Activated B cell treated with CpG ODN at 0.5 μM for 24 hours (primary cell): Measurements from ENCODE around the gene TPM4. TPM values are rescaled to one million over a fixed set of nuclear protein-coding genes. Genes with fewer than 3 reads are reported as not detected.

Experiments
- ATAC-seq: fragments of 200-7000 bp; cut with Tn5 transposase; one replicate; pipeline ENCODE4 v1.10.0; 2021; ENCODE audit warnings: low read depth, mild to moderate bottlenecking, moderate library complexity
- CTCF ChIA-PET: fragments of 350-600 bp; sonication (Branson Sonifier 250); formaldehyde crosslinking; loops from one replicate; lab custom pipeline; 2021; ENCODE audit warnings: antibody characterized with exemption; lab: Charles Lee
- POLR2A ChIA-PET: fragments of 350-600 bp; sonication (Branson Sonifier 250); formaldehyde crosslinking; loops from one replicate; lab custom pipeline; 2021; ENCODE audit warnings: antibody characterized with exemption; lab: Charles Lee
- DNase-seq: peaks from one replicate; pipeline ENCODE4 v3.0.0; 2022
- H3K27ac Mint-ChIP-seq: one replicate; pipeline ENCODE4 v1.8.0; 2020; ENCODE audit warnings: mixed read lengths
- H3K27me3 Mint-ChIP-seq: one replicate; pipeline ENCODE4 v1.8.0; 2021; ENCODE audit warnings: mixed read lengths
- H3K36me3 Mint-ChIP-seq: one replicate; pipeline ENCODE4 v1.8.0; 2021; ENCODE audit warnings: low read depth, mixed read lengths
- H3K4me1 Mint-ChIP-seq: one replicate; pipeline ENCODE4 v1.8.0; 2021; ENCODE audit warnings: mixed read lengths
- H3K4me3 Mint-ChIP-seq: one replicate; pipeline ENCODE4 v1.8.0; 2020; ENCODE audit warnings: mild to moderate bottlenecking, mixed read lengths
- H3K9me3 Mint-ChIP-seq: one replicate; pipeline ENCODE4 v1.8.0; 2020; ENCODE audit warnings: mixed read lengths
- intact Hi-C: fragments of 100-400 bp; cut with micrococcal nuclease; formaldehyde crosslinking; loops from one replicate; pipeline ENCODE4 v1.15.1; 2024
- total RNA-seq: library from RNA; stranded (reverse); gene quantifications from 2 replicates; pipeline ENCODE4 v1.2.3, GENCODE V29; 2022
- TF ChIP-seq, protein P1 (sequence below): fragments of 200-600 bp; IDR thresholded peaks from one replicate; pipeline ENCODE4 v1.8.0; 2022; ENCODE audit warnings: antibody characterized with exemption, mild to moderate bottlenecking

Gene TPM4
- total RNA-seq, 1 donor from 2014 or later: 257 TPM

DNA sequence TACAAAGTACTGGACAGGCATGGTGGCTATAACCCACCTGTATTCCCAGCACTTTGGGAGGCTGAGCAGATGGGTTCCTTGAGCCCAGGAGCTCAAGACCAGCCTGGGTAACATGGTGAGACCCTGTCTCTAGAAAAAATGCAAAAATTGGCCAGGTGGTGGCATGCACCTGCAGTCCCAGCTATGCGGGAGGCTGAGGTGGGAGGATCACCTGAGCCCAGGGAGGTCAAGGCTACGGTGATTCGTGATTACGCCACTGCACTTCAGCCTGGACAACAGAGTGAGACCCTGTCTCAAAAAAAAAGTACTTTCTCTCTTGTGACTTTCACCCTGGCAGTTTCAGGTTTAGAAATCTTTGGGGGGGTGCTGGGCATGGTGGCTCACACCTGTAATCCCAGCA lies 24.2 kb downstream of the TPM4 start:
- Mint-ChIP-seq H3K4me3 (no peak overlapping the region), H3K4me1 (peaks cover 25% of the 10 kb centered on the region), H3K27me3 (no peaks in the 10 kb centered on the region), H3K9me3 (no peaks in the 10 kb centered on the region), H3K27ac (no peak overlapping the region), H3K36me3 (peaks cover 74% of the 10 kb centered on the region)
- intact Hi-C loops: no loop called here
- ChIA-PET POLR2A (interaction anchor here (0.6 to 2.2 kb wide), 5 partner anchors 9 to 262 kb away, joined by 3 to 12 read pairs (median 6); no protein-coding TSS in a partner anchor), CTCF (no interaction called here)
- no peak for ATAC-seq
- TF ChIP-seq, protein P1, sequence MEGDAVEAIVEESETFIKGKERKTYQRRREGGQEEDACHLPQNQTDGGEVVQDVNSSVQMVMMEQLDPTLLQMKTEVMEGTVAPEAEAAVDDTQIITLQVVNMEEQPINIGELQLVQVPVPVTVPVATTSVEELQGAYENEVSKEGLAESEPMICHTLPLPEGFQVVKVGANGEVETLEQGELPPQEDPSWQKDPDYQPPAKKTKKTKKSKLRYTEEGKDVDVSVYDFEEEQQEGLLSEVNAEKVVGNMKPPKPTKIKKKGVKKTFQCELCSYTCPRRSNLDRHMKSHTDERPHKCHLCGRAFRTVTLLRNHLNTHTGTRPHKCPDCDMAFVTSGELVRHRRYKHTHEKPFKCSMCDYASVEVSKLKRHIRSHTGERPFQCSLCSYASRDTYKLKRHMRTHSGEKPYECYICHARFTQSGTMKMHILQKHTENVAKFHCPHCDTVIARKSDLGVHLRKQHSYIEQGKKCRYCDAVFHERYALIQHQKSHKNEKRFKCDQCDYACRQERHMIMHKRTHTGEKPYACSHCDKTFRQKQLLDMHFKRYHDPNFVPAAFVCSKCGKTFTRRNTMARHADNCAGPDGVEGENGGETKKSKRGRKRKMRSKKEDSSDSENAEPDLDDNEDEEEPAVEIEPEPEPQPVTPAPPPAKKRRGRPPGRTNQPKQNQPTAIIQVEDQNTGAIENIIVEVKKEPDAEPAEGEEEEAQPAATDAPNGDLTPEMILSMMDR: no peak
- DNase-seq: no peak

DNA sequence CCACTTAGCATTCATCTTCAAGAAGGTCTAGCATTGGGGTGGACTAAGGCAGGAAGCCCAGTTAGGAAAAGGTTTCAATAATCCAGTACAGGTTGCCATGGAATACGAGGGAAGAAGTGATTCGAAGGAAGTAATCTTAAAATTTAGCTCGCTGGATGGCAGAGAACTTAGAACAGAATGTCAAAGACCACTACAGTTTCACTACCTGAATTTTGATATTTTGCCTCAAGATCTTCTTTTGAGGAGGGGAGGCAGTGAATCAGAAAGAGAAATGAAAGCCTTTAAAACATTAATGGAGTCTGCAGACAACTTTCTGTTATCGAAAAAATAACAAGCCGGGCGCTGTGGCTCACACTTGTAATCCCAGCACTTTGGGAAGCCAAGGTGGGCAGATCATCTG lies 28.4 kb downstream of the TPM4 start:
- intact Hi-C loops: no loop called here
- POLR2A ChIA-PET: interaction anchor here (0.6 to 3.4 kb wide), 15 partner anchors 10 to 635 kb away, joined by 3 to 20 read pairs (median 5); partner anchors contain the start of genes HSH2D and TPM4
- TF ChIP-seq, protein P1: no peak
- CTCF ChIA-PET: interaction anchor here (0.8 to 1.2 kb wide), 3 partner anchors 40 to 67 kb away, joined by 3 to 5 read pairs (median 4); no protein-coding TSS in a partner anchor
- no peak for DNase-seq
- H3K36me3 Mint-ChIP-seq: peaks cover 41% of the 10 kb centered on the region
- peak overlapping the region; percentile 61 for H3K4me3 Mint-ChIP-seq
- no peaks in the 10 kb centered on the region for H3K27me3 Mint-ChIP-seq
- peak overlapping the region; percentile 91 for H3K27ac Mint-ChIP-seq
- H3K4me1 Mint-ChIP-seq: peaks cover 29% of the 10 kb centered on the region
- H3K9me3 Mint-ChIP-seq: no peaks in the 10 kb centered on the region
- peak; percentile 66 for ATAC-seq

DNA sequence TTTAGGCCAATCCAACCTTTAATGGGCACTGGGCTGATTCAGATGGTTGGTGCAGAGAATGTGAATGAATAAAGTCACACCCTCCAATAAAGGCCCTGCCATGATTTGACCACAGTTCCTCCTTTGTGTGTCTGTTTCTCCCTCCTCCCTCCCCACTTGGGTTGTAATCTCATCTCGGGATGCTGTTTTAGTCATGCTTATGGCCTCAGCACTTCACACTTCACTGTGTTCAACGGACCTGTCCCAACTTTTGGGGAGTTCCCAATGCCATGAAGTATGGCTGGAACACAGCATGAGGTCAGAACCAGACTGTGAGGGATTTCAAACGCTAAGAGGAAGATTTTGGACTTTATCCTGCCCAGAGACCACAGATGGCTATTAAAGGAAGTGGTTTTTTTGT lies 29.8 kb downstream of the TPM4 start:
- peaks cover 29% of the 10 kb centered on the region for H3K36me3 Mint-ChIP-seq
- H3K27me3 Mint-ChIP-seq: no peaks in the 10 kb centered on the region
- ChIA-PET POLR2A (interaction anchor here (1.0 to 3.4 kb wide), 3 partner anchors 11 to 35 kb away, joined by 4 to 20 read pairs (median 18); no protein-coding TSS in a partner anchor), CTCF (interaction anchor here (0.7 kb wide), 1 partner anchor 20 kb away, joined by 4 read pairs; no protein-coding TSS in a partner anchor)
- H3K9me3 Mint-ChIP-seq: no peaks in the 10 kb centered on the region
- H3K4me3 Mint-ChIP-seq: no peak overlapping the region
- peaks cover 31% of the 10 kb centered on the region for H3K4me1 Mint-ChIP-seq
- peak overlapping the region; percentile 77 for H3K27ac Mint-ChIP-seq
- intact Hi-C loops: no loop called here
- no peak for ATAC-seq
- no peak for DNase-seq
- TF ChIP-seq, protein P1: no peak

DNA sequence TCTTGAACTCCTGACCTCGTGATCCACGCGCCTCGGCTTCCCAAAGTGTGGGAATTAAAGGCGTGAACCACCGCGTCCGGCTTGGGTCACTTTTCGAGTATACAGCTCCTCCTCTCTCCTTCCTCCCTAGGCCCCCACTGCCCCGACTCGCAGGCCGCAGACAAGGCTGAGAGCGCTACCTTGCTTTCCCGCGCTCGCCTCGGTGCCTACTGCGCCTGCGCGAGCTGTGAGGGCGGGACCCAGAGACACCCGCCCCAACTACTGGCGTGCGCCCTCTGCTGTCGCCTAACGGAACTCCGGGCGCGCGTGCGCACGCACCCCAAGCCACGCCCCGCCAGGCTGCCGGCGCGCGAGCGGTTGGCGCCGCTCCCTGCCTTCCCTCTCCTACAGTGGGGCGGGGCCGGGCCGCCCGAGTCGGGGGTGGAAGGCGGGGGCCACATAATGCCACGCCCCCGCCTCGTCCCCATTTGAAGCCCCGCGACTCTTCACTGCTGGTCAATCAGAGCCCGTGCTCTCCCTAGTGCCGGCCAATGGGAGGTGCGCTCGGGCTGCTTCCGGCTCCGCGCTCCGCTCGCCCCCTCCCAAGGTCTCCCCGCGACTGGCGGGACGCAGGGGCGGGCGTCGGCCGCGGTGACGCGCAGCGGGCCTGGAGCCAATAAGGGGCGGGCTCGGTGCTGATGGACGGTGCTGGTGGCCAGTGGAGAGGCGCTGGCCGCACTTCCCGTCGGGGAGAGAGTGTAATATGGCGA lies 35.0 kb downstream of the TPM4 start, which contains the start of gene RAB8A:
Gene RAB8A, plus strand, starts transcription at position 730 of the 749 bp plus-strand sequence. Its CDS starts 13 bp downstream, at position 743.
- DNase-seq: peak; percentile 100
- Mint-ChIP-seq H3K4me1 (peaks cover 46% of the 10 kb centered on the region), H3K9me3 (no peaks in the 10 kb centered on the region), H3K36me3 (peaks cover 35% of the 10 kb centered on the region), H3K27ac (peak within 1 kb of the TSS; percentile 97), H3K27me3 (no peaks in the 10 kb centered on the region), H3K4me3 (peak within 1 kb of the TSS; percentile 99)
- ChIA-PET POLR2A (interaction anchor here (0.7 to 4.0 kb wide), 23 partner anchors 8 to 482 kb away, joined by 3 to 61 read pairs (median 5); partner anchors contain the start of genes AP1M1, FAM32A, HSH2D and TPM4), CTCF (interaction anchor here (0.5 to 1.5 kb wide), 13 partner anchors 16 to 378 kb away, joined by 3 to 8 read pairs (median 3); partner anchors contain the start of gene HSH2D)
- ATAC-seq: peak; percentile 90
- intact Hi-C loops: loop anchor here (1.0 to 10.0 kb wide), 11 partner anchors 32 to 986 kb away; partner anchors contain the start of genes C19orf44, CALR3, FAM32A and HSH2D
- TF ChIP-seq, protein P1: peak; percentile 73
